Cardiac muscle cell (in vitro differentiated cells and primary cell): ENCODE data around the gene ANKRD40. TPM values are rescaled to one million over a fixed set of nuclear protein-coding genes. Genes with fewer than 3 reads are reported as not detected.

Experiments
- DNase-seq, 2 donors: peaks; one replicate each; pipeline versions ENCODE4 v3.0.0 to v3.0.0-alpha.2; 2010 to 2017; ENCODE audit warnings: low read depth in 1 of 2, low spot score in 1 of 2
- H3K27ac ChIP-seq: fragments of 200-600 bp; sonication (generic); 2 replicates; pipeline ENCODE4 v1.5.1; 2016
- H3K27me3 ChIP-seq: fragments of 200-600 bp; sonication (generic); 2 replicates; pipeline ENCODE4 v1.6.0; 2016; ENCODE audit warnings: control low read depth
- H3K36me3 ChIP-seq: fragments of 200-600 bp; sonication (generic); 2 replicates; pipeline ENCODE4 v1.5.1; 2016; ENCODE audit warnings: control low read depth
- H3K4me1 ChIP-seq: fragments of 200-600 bp; sonication (generic); 2 replicates; pipeline ENCODE4 v1.8.1; 2017; ENCODE audit warnings: low read depth, mild to moderate bottlenecking, mixed run types
- H3K4me3 ChIP-seq: fragments of 200-600 bp; sonication (generic); 2 replicates; pipeline ENCODE4 v1.5.1; 2016; ENCODE audit warnings: mild to moderate bottlenecking
- H3K9me3 ChIP-seq: fragments of 200-600 bp; sonication (generic); 2 replicates; pipeline ENCODE4 v1.5.1; 2017; ENCODE audit warnings: low read depth, mild to moderate bottlenecking, control low read depth
- CTCF ChIP-seq: IDR thresholded peaks from 2 replicates; pipeline ENCODE4 v1.5.1; 2012; ENCODE audit warnings: low read depth, mild to moderate bottlenecking, low read length
- polyA plus RNA-seq: library from polyadenylated mRNA; unstranded; fragments of >200 nt; fragmentation: Nextera tagmentation; extraction: Ambion mirVana; gene quantifications from 2 replicates; pipeline ENCODE4 v1.2.1, GENCODE V29; 2016
- total RNA-seq: library from RNA; depleted of rRNA; stranded (reverse); fragments of >200 nt; gene quantifications from 2 replicates; pipeline ENCODE4 v1.2.3, GENCODE V29; 2016

Gene ANKRD40
- total and polyA plus RNA-seq, 2 experiments from 2014 or later = 12.3 to 23.6 TPM

- peaks cover 5% of the 10 kb centered on the region for H3K4me1 ChIP-seq
- H3K27me3 ChIP-seq = no peaks in the 10 kb centered on the region
- H3K9me3 ChIP-seq = no peaks in the 10 kb centered on the region
- H3K27ac ChIP-seq = no peak overlapping the region
- H3K4me3 ChIP-seq = no peak overlapping the region
- no peaks in the 10 kb centered on the region for H3K36me3 ChIP-seq
- no peak for DNase-seq
- no peak for TF ChIP-seq CTCF
These were observed 21.8 kb downstream of the ANKRD40 start for GRCh38 chr17:50685691-50686493.

GRCh38 chr17:50685334-50685665 is 22.4 kb downstream of the ANKRD40 start:
- Histone ChIP-seq H3K27me3 (no peaks in the 10 kb centered on the region), H3K9me3 (no peaks in the 10 kb centered on the region), H3K27ac (no peak overlapping the region), H3K36me3 (no peaks in the 10 kb centered on the region), H3K4me1 (peaks cover 5% of the 10 kb centered on the region), H3K4me3 (no peak overlapping the region)
- no peak for TF ChIP-seq CTCF
- DNase-seq = no peak

- peaks cover 5% of the 10 kb centered on the region for H3K4me1 ChIP-seq
- no peaks in the 10 kb centered on the region for H3K27me3 ChIP-seq
- H3K36me3 ChIP-seq = no peaks in the 10 kb centered on the region
- DNase-seq = no peak
- H3K9me3 ChIP-seq = no peaks in the 10 kb centered on the region
- no peak overlapping the region for H3K4me3 ChIP-seq
- H3K27ac ChIP-seq = no peak overlapping the region
- TF ChIP-seq CTCF = no peak
These were observed 22.9 kb downstream of the ANKRD40 start for GRCh38 chr17:50684612-50685333.

- Histone ChIP-seq H3K27ac (no peak overlapping the region), H3K36me3 (no peaks in the 10 kb centered on the region), H3K27me3 (no peaks in the 10 kb centered on the region), H3K4me3 (no peak overlapping the region), H3K4me1 (peaks cover 5% of the 10 kb centered on the region), H3K9me3 (no peaks in the 10 kb centered on the region)
- DNase-seq = no peak
- TF ChIP-seq CTCF = no peak
These were observed 23.5 kb downstream of the ANKRD40 start for GRCh38 chr17:50684288-50684611.

GRCh38 chr17:50683434-50684287 is 24.1 kb downstream of the ANKRD40 start:
- Histone ChIP-seq H3K27ac (no peak overlapping the region), H3K4me1 (peaks cover 5% of the 10 kb centered on the region), H3K36me3 (no peaks in the 10 kb centered on the region), H3K4me3 (no peak overlapping the region), H3K27me3 (no peaks in the 10 kb centered on the region), H3K9me3 (no peaks in the 10 kb centered on the region)
- TF ChIP-seq CTCF = no peak
- DNase-seq = no peak
